Measurements from ENCODE around the gene INSM1. TPM values are rescaled to one million over a fixed set of nuclear protein-coding genes. Genes with fewer than 3 reads are reported as not detected.

INSM1 gene
- total and polyA plus RNA-seq, 2 donors from 2014 or later = not detected

DNA sequence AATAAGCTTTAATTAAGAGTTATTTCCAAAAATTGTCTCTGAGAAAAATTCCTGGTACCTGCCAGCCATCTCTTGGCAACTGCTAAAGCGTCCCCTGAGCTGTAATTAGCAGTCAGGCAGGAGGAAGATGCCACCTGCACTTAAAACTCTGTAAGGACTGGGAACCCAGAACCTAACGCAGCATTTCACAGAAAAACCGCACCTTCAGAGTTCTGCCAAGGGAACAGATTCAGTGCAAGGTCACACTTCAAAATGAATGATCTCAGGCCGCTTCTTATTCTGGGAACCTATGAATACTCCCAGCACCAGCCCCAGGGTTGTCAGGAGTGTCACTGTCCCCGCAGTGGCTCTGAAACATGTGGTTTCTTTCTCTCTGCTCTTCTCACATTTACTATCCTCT, 36.7 kb downstream of the INSM1 start:
- no peak for FAIRE-seq
- Histone ChIP-seq H3K27me3 (ENCODE audit: control insufficient read depth, insufficient read depth, low read length) (no peaks in the 10 kb centered on the region), H3K27ac (ENCODE audit: low read depth in 2 of 2, low read length in 2 of 2) (no peak overlapping the region), H3K9ac (ENCODE audit: low read length in 3 of 3) (no peak overlapping the region), H3K4me3 (ENCODE audit: low read length in 3 of 3) (no peak overlapping the region), H3K9me3 (ENCODE audit: control insufficient read depth in 2 of 3, insufficient read depth in 1 of 3, low read length in 3 of 3) (no peaks in the 10 kb centered on the region), H3K4me1 (ENCODE audit: control insufficient read depth in 2 of 3, insufficient read depth in 2 of 3, low read depth in 1 of 3, low read length in 3 of 3) (peaks cover 0 to 3% (median 0%) of the 10 kb centered on the region in 3 donors), H3K36me3 (ENCODE audit: control insufficient read depth in 2 of 3, insufficient read depth in 3 of 3, low read length in 3 of 3) (peaks cover 0 to 3% (median 0%) of the 10 kb centered on the region in 3 donors)
- TF ChIP-seq, protein P1, sequence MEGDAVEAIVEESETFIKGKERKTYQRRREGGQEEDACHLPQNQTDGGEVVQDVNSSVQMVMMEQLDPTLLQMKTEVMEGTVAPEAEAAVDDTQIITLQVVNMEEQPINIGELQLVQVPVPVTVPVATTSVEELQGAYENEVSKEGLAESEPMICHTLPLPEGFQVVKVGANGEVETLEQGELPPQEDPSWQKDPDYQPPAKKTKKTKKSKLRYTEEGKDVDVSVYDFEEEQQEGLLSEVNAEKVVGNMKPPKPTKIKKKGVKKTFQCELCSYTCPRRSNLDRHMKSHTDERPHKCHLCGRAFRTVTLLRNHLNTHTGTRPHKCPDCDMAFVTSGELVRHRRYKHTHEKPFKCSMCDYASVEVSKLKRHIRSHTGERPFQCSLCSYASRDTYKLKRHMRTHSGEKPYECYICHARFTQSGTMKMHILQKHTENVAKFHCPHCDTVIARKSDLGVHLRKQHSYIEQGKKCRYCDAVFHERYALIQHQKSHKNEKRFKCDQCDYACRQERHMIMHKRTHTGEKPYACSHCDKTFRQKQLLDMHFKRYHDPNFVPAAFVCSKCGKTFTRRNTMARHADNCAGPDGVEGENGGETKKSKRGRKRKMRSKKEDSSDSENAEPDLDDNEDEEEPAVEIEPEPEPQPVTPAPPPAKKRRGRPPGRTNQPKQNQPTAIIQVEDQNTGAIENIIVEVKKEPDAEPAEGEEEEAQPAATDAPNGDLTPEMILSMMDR (IDR thresholded peaks at IDR 0.05; ENCODE audit: borderline replicate concordance, extremely low read depth, insufficient read depth) = no peak
- no peak for DNase-seq
- intact Hi-C loops (cut with DNase I) = no loop called here

DNA sequence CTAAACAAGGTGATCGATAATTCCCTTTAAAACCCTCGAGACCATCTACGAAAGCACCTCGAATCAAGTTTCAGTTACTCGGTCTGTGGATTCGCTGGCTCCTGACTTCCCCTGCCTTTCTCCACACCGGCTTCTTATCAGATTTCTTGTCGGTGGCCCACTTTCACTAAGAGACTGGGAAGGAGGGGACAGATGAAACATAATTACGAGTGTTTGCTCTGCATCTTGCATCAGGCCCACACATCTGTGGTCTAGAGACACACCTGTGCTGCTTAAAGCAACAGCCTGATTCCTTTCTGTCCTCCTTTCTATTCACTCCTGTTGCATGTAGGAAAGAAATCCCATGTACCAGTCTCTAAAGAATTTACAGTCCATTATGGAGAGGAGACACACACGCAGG, 37.7 kb downstream of the INSM1 start:
- DNase-seq = no peak
- Histone ChIP-seq H3K9me3 (ENCODE audit: control insufficient read depth in 2 of 3, insufficient read depth in 1 of 3, low read length in 3 of 3) (no peaks in the 10 kb centered on the region), H3K4me1 (ENCODE audit: control insufficient read depth in 2 of 3, insufficient read depth in 2 of 3, low read depth in 1 of 3, low read length in 3 of 3) (no peaks in the 10 kb centered on the region), H3K36me3 (ENCODE audit: control insufficient read depth in 2 of 3, insufficient read depth in 3 of 3, low read length in 3 of 3) (peaks cover 0 to 3% (median 0%) of the 10 kb centered on the region in 3 donors), H3K4me3 (ENCODE audit: low read length in 3 of 3) (no peak overlapping the region), H3K27me3 (ENCODE audit: control insufficient read depth, insufficient read depth, low read length) (no peaks in the 10 kb centered on the region), H3K9ac (ENCODE audit: low read length in 3 of 3) (no peak overlapping the region), H3K27ac (ENCODE audit: low read depth in 2 of 2, low read length in 2 of 2) (no peak overlapping the region)
- FAIRE-seq = no peak
- TF ChIP-seq, protein P1 (IDR thresholded peaks at IDR 0.05; ENCODE audit: borderline replicate concordance, extremely low read depth, insufficient read depth) = no peak
- intact Hi-C loops (cut with DNase I) = no loop called here

DNA sequence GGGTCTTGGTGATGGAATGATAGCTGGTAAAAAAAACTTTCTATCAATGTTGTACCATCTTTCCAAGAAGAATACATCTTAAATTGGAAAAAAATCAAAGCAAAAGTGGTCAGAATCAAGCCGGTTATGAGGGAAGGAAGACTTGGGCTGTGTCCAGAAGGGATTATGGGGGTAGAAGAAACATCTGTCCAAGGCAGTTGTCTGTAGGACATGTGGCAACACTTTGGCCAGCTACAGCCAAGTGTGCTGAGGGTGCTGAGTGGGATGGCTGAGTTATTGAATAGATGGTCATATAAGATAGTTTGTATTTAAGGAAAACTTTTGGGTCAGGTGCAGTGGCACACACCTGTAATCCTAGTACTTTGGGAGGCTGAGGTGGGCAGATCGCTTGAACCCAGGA, 38.4 kb downstream of the INSM1 start:
- H3K9me3 ChIP-seq (ENCODE audit: control insufficient read depth in 2 of 3, insufficient read depth in 1 of 3, low read length in 3 of 3) = no peaks in the 10 kb centered on the region
- no peak overlapping the region for H3K9ac ChIP-seq (ENCODE audit: low read length in 3 of 3)
- H3K4me1 ChIP-seq (ENCODE audit: control insufficient read depth in 2 of 3, insufficient read depth in 2 of 3, low read depth in 1 of 3, low read length in 3 of 3) = no peaks in the 10 kb centered on the region
- DNase-seq (no peak), FAIRE-seq (no peak)
- H3K27me3 ChIP-seq (ENCODE audit: control insufficient read depth, insufficient read depth, low read length) = no peaks in the 10 kb centered on the region
- H3K36me3 ChIP-seq (ENCODE audit: control insufficient read depth in 2 of 3, insufficient read depth in 3 of 3, low read length in 3 of 3) = peaks cover 0 to 3% (median 0%) of the 10 kb centered on the region in 3 donors
- intact Hi-C loops (cut with DNase I) = no loop called here
- TF ChIP-seq, protein P1 (IDR thresholded peaks at IDR 0.05; ENCODE audit: borderline replicate concordance, extremely low read depth, insufficient read depth) = no peak
- no peak overlapping the region for H3K4me3 ChIP-seq (ENCODE audit: low read length in 3 of 3)
- H3K27ac ChIP-seq (ENCODE audit: low read depth in 2 of 2, low read length in 2 of 2) = no peak overlapping the region

Data from kidney (tissue), 14 donors.